HEK293 (cell line): ENCODE results near the gene SELENOO.

Experiments
- KLF1 ChIP-seq: fragments of 450-650 bp; formaldehyde crosslinking; IDR thresholded peaks from 2 replicates; pipeline ENCODE4 v1.5.1; 2016; ENCODE audit warnings: missing biosample characterization, missing genetic modification characterization
- TCF7L2 ChIP-seq: IDR thresholded peaks from 2 replicates; pipeline ENCODE4 v1.6.1; 2011; ENCODE audit warnings: low read depth, mild to moderate bottlenecking, inconsistent platforms, low read length, moderate library complexity, borderline replicate concordance
- TF ChIP-seq, protein P1 (sequence below): fragments of 450-650 bp; formaldehyde crosslinking; IDR thresholded peaks from 2 replicates; pipeline ENCODE4 v1.5.1; 2016; ENCODE audit warnings: missing biosample characterization, missing genetic modification characterization

DNA sequence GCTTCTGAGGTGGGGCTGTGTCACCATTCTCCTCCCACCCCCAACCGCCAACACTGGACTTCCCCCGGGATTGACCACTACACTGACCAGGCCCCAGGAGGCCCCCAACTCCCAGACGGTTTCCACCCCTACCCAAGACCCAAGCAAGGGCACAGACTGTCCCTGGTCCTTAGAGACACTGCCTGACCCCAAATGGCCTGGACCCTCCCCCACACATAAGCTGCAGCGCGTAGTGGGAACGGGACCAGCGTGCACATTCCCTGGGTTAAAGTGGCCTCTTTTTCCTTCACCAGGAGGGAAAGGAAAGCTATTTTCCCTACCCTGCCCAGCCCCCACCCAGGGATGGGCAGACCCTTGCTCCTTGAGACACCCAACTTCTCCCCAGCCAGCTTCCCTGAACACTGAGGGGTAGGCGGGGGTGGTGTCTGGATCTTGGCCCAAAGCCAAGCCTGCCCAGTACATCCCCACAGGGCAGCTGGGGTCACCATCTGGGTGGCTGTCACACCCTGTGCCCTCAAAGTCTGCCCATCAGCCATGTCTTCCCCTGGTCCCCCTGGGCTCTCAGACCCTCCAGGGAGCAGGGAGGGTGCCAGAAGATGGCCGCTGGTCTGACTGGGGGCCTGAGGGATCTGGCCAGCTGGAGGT lies 62.3 kb downstream of the SELENOO start:
- TF ChIP-seq KLF1 (tag by site-specific recombination) (no peak), TCF7L2 (no peak)
- TF ChIP-seq, protein P1, sequence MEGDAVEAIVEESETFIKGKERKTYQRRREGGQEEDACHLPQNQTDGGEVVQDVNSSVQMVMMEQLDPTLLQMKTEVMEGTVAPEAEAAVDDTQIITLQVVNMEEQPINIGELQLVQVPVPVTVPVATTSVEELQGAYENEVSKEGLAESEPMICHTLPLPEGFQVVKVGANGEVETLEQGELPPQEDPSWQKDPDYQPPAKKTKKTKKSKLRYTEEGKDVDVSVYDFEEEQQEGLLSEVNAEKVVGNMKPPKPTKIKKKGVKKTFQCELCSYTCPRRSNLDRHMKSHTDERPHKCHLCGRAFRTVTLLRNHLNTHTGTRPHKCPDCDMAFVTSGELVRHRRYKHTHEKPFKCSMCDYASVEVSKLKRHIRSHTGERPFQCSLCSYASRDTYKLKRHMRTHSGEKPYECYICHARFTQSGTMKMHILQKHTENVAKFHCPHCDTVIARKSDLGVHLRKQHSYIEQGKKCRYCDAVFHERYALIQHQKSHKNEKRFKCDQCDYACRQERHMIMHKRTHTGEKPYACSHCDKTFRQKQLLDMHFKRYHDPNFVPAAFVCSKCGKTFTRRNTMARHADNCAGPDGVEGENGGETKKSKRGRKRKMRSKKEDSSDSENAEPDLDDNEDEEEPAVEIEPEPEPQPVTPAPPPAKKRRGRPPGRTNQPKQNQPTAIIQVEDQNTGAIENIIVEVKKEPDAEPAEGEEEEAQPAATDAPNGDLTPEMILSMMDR: no peak
